ENCODE measurements around the gene STRIP1. TPM values are rescaled to one million over a fixed set of nuclear protein-coding genes. Genes with fewer than 3 reads are reported as not detected.

Gene STRIP1
- total RNA-seq, 4 donors from 2014 or later = 43.0 to 71.0 (median 57.6) TPM

GRCh38 chr1:110068646-110069403 is 34.4 kb downstream of the STRIP1 start:
- Histone ChIP-seq H3K27me3 (peaks cover 79% of the 10 kb centered on the region), H3K4me3 (peak overlapping the region; percentile 23)

GRCh38 chr1:110069404-110070281 is 35.2 kb downstream of the STRIP1 start:
- H3K4me3 ChIP-seq = peak overlapping the region; percentile 43
- DNase-seq (ENCODE audit: low spot score in 2 of 2) = no peak

More at GRCh38 chr1:110068646-110069403, 34.4 kb downstream of the STRIP1 start:
- no peaks in the 10 kb centered on the region for H3K36me3 ChIP-seq
- WGBS = 30% methylated on average over 43 of the region's 68 CpGs
- H3K4me1 ChIP-seq = peaks cover 34% of the 10 kb centered on the region
- TF ChIP-seq EP300 (IDR thresholded peaks at IDR 0.05) = no peak
- no peak for TF ChIP-seq POLR2AphosphoS5 (IDR thresholded peaks at IDR 0.05)
- no peak for TF ChIP-seq CTCF (IDR thresholded peaks at IDR 0.05)
- TF ChIP-seq POLR2A (IDR thresholded peaks at IDR 0.05) = no peak
- no peak overlapping the region for H3K27ac ChIP-seq
- no peaks in the 10 kb centered on the region for H3K9me3 ChIP-seq
- no peak for DNase-seq (ENCODE audit: low spot score in 2 of 2)

GRCh38 chr1:110070282-110070669 is 35.9 kb downstream of the STRIP1 start:
- TF ChIP-seq POLR2AphosphoS5 (IDR thresholded peaks at IDR 0.05) = no peak
- no peak for TF ChIP-seq CTCF (IDR thresholded peaks at IDR 0.05)
- no peak for TF ChIP-seq POLR2A (IDR thresholded peaks at IDR 0.05)
- no peak for TF ChIP-seq EP300 (IDR thresholded peaks at IDR 0.05)
- H3K36me3 ChIP-seq = no peaks in the 10 kb centered on the region
- H3K27ac ChIP-seq = no peak overlapping the region
- 22% methylated on average over 12 of the region's 52 CpGs for WGBS
- H3K27me3 ChIP-seq = peaks cover 82% of the 10 kb centered on the region
- no peak for DNase-seq (ENCODE audit: low spot score in 2 of 2)
- peak overlapping the region; percentile 43 for H3K4me3 ChIP-seq
- no peaks in the 10 kb centered on the region for H3K9me3 ChIP-seq
- peaks cover 34% of the 10 kb centered on the region for H3K4me1 ChIP-seq

More at GRCh38 chr1:110069404-110070281, 35.2 kb downstream of the STRIP1 start:
- H3K36me3 ChIP-seq = no peaks in the 10 kb centered on the region
- H3K4me1 ChIP-seq = peaks cover 34% of the 10 kb centered on the region
- TF ChIP-seq EP300 (IDR thresholded peaks at IDR 0.05) = no peak
- no peak for TF ChIP-seq CTCF (IDR thresholded peaks at IDR 0.05)
- TF ChIP-seq POLR2A (IDR thresholded peaks at IDR 0.05) = no peak
- TF ChIP-seq POLR2AphosphoS5 (IDR thresholded peaks at IDR 0.05) = no peak
- 49% methylated on average over 37 of the region's 64 CpGs for WGBS
- H3K27ac ChIP-seq = no peak overlapping the region
- peaks cover 82% of the 10 kb centered on the region for H3K27me3 ChIP-seq
- no peaks in the 10 kb centered on the region for H3K9me3 ChIP-seq

GRCh38 chr1:110070671-110071242 is 36.3 kb downstream of the STRIP1 start, which contains the start of gene ALX3:
Gene ALX3 (minus strand): TSS chr1:110070672. CDS start chr1:110070612, 60 bp downstream.
- H3K4me3 ChIP-seq = peak within 1 kb of the TSS; percentile 43

More at GRCh38 chr1:110070671-110071242, 36.3 kb downstream of the STRIP1 start, which contains the start of gene ALX3:
- no peak for DNase-seq (ENCODE audit: low spot score in 2 of 2)
- TF ChIP-seq POLR2A (IDR thresholded peaks at IDR 0.05) = no peak
- TF ChIP-seq POLR2AphosphoS5 (IDR thresholded peaks at IDR 0.05) = no peak
- no peak for TF ChIP-seq CTCF (IDR thresholded peaks at IDR 0.05)
- no peak for TF ChIP-seq EP300 (IDR thresholded peaks at IDR 0.05)
- Histone ChIP-seq H3K27me3 (peaks cover 87% of the 10 kb centered on the region), H3K36me3 (no peaks in the 10 kb centered on the region), H3K9me3 (no peaks in the 10 kb centered on the region), H3K27ac (no peak within 1 kb of the TSS), H3K4me1 (peaks cover 34% of the 10 kb centered on the region)
- WGBS = 83% methylated on average over 2 of the region's 27 CpGs
